Skeletal muscle cell (primary cell): Measurements from ENCODE around the gene KRT3.

ENCODE experiments used
- DNase-seq: peaks from one replicate; pipeline ENCODE4 v3.0.0-alpha.2; 2010; ENCODE audit warnings: low read depth
- H3K4me3 ChIP-seq: 2 replicates; pipeline ENCODE4 v1.5.1; 2011; ENCODE audit warnings: low read depth, mild to moderate bottlenecking, control low read depth, low read length, moderate library complexity

Gene KRT3

DNA sequence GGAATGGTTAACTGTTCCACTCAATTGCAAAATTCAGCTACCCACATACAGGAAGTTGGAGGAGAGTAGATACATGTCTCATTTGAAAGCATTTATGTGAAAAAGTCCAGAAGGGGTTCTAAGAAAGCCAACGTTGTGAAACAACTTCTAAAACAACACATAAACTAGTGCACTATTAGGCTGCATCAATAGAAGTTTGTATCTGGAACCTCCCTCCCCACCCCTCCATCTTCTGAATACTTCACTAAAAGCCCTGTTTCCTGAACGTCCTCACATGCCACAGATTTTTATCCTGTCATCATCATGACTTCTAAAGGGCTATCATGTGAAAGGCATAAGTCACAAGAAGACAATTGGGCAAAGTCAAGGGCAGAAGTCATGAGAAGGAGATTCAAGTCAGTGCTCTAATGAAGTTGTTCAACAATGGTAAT lies 32.7 kb upstream of the KRT3 start:
- DNase-seq: no peak
- no peak overlapping the region for H3K4me3 ChIP-seq

GRCh38 chr12:52828156-52828555 lies 32.2 kb upstream of the KRT3 start:
- DNase-seq: no peak

GRCh38 chr12:52827499-52828090 lies 31.7 kb upstream of the KRT3 start:
- H3K4me3 ChIP-seq: no peak overlapping the region
- no peak for DNase-seq

More at GRCh38 chr12:52828156-52828555, 32.2 kb upstream of the KRT3 start:
- H3K4me3 ChIP-seq: no peak overlapping the region

- no peak overlapping the region for H3K4me3 ChIP-seq
- DNase-seq: no peak
Measured at GRCh38 chr12:52826611-52827498, 30.9 kb upstream of the KRT3 start.

- DNase-seq: no peak
- no peak overlapping the region for H3K4me3 ChIP-seq
Measured at GRCh38 chr12:52825961-52826360, 30.0 kb upstream of the KRT3 start.

GRCh38 chr12:52824741-52825410 lies 29.0 kb upstream of the KRT3 start:
- DNase-seq: no peak
- H3K4me3 ChIP-seq: no peak overlapping the region

DNA sequence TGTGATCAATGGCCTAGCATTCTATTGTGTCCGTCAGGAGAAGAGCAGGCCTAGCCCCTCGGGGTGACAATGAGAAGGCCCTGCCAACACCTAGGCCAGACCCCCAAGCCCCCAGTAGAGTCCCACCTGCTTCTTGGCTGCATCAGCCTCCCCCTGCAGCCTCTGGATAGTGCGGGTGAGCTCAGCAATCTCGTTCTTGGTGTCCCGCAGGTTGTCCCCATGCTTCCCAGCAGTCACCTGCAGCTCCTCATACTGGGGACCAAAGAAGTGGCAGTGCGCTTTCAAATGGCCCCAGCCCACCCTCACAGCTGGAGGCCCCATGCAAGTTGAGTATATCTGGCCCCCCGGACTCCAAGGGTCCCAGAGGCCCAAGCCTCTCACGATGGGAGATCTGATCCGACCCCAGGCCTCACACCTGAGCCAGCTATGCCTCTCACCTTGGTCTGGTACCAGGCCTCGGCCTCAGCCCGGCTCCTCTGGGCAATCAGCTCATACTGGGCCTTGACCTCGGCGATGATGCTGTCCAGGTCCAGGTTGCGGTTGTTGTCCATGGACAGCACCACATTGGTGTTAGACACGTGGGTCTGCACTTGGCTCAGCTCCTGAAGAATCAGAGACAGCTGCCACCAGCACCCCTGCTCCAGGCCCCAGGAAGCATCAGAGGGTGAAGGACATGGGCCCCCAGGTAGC lies 28.0 kb upstream of the KRT3 start:
- DNase-seq: no peak
- H3K4me3 ChIP-seq: no peak overlapping the region

GRCh38 chr12:52822771-52823510 lies 27.0 kb upstream of the KRT3 start:
- DNase-seq: no peak
- no peak overlapping the region for H3K4me3 ChIP-seq

GRCh38 chr12:52821826-52822660 lies 26.1 kb upstream of the KRT3 start:
- no peak overlapping the region for H3K4me3 ChIP-seq
- no peak for DNase-seq

DNA sequence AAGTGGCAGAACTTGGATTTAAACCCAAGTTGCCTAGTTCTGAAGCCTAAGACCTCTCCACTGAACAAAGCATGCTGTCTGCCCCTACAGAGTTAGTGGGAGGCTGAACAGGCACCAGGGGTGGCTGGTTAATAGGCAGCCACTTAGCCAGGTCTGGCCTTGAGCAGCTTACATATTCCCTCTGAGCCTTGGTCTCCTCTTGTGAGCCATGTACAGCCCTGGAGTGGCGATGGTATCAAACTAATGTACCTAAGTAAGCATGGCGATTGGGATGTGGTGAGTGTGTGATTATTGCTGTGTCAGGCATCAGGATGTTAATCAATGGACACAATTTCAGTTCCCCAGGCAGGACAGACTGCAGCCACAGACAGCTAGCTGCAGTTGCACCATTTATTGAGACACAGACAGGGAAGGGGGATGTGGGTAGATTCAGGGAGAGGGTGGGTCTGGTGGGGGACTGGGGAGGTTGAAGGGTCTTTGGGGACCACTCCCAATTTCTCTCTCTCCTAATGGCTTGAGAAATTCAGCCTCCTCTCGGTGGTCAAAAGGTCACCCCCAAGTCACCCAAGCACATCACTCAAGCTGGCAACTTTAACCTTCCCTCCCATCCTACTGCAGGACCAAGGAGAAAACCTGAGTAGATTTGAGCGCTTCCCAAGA lies 25.3 kb upstream of the KRT3 start:
- no peak overlapping the region for H3K4me3 ChIP-seq
- no peak for DNase-seq

DNA sequence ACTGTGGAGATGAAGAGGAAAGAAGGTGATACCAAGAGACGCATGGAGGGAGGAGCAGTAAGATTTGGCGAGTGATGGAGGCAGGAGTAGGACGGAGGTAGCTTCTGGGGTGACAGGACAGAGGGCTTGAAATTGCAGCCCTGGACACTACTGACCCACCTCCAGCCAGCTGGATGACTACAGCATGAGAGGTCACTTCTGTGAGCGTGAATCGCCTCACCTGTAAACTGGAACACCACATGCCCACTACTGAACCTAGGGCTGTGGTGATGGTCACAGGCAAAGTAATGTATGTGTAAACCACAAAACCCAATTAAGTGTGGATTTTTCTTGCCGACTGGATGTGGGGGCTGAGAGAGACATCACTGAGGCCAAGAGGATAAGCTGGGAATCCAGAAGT lies 24.6 kb upstream of the KRT3 start:
- H3K4me3 ChIP-seq: no peak overlapping the region
- no peak for DNase-seq

DNA sequence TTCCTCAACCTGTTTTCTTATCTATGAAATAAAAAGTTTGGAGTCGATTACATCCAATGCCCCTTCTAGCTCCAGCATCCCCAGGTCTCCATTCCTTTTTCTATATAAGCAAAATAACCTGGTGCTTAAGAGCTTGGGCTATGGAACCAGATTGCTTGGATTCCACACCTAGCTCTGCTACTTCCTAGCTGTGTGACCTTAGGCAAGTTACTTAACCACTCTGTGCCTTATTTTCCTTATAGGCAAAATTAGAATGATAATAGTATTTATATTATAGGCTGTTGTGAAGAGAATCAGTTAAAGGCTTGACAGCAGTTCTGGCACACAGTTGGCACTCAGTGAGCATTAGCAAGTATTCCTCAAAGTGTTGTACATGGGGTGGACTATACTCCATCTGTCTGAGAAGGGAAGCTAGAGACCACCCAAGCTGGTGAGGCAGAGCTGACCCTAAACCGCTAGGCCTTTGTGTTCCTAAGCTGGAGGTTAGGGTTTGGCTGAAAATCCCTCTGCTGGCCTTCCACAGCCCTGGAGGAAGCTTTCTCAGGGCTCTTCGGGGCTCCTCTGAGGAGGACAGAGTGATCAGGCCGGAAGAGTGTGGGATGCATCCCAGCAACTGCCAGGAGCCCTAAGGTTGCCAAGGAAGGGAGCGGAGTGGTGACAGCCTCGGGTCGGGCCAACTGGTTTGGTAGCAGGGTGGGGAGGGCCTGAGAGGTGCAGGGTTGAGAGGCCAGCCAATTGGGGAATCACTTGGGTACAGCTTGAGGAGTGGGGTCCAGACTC lies 24.0 kb upstream of the KRT3 start:
- no peak for DNase-seq
- H3K4me3 ChIP-seq: no peak overlapping the region

DNA sequence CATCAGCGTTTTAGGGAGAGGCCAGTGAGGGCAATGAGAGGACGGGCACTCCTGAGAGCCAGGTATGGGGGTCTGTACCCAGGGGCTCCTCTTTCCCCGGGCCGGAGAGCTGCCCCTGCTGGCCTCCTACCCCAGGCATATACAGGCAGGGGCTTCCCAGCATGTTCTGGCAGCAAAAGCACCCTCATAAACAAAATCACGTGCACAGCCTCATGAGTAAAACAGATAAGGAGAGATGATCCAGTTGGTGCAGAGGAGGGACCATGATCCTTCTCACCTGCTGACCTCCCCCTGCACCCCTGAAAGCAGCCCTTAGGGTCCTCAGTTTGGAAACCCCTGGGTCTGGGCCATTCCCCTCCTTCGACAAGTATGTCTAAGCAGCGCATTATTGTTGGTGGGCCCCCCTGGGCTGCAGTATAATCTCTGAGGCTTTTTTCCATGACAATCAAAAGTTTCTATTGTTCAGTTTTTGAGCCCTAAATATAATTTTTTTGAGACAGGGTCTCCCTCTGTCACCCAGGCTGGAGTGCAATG lies 23.0 kb upstream of the KRT3 start:
- no peak for DNase-seq
- H3K4me3 ChIP-seq: no peak overlapping the region

DNA sequence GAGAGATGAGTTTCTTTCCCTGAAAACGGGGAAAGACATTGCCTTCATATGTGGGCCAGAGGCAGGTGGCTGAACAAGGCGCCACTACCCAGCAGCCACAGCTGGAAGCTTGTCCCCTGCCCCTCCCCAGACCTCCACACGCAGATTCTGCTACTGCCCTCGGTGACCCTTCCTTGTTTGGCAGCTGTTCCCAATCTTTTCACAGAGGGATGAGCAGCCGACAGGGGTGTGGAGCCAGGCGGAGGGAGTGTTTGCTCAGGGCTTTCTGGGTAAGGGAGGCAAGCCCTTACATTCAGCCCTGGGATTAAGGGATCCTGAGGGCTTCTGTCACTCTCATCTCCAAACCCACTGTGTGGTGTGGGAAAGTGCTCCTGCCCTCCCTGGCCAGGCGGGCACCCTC lies 22.5 kb upstream of the KRT3 start:
- no peak for DNase-seq

GRCh38 chr12:52817699-52818238 lies 21.9 kb upstream of the KRT3 start:
- no peak overlapping the region for H3K4me3 ChIP-seq
- DNase-seq: no peak

More for the DNA sequence above, 22.5 kb upstream of the KRT3 start:
- H3K4me3 ChIP-seq: no peak overlapping the region

DNA sequence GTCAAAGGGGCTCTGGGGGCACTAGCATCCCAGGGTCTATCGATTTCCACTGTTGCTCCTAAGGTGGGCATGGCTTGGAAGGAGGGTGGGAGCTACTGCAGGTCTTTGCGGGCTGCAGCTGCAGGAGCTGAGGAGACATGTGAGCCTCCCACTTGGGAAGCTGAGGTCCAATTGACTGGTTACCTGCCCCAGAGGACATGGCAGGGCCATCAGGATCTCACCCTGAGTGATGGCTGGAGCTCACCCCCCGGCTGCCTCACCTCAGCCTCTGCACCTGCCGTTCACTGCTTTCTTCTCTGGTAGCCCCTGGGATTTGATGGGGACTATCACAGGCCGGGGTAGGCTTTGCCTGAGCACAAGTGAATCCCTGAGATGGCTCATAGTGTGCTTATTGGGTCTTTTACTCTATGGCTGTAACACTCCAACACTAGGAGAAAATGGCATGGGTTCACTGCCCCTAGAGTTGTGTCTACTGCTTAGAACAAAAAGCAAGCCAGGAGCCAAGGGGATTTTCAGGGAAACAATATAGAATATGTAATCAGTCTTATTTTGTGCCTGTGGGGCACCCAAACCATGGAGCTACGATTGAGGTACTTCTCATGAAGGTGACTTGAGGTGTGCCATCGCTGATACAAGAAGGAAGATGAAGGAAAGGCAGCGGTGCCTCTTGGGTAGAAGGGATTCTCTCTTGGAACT lies 21.2 kb upstream of the KRT3 start:
- no peak for DNase-seq

More for the DNA sequence above, 21.2 kb upstream of the KRT3 start:
- H3K4me3 ChIP-seq: no peak overlapping the region
